Epithelial cell of prostate (primary cell): Measurements from ENCODE around the gene AGMO.

Experiments
- DNase-seq: peaks from one replicate; pipeline ENCODE4 v3.0.0-alpha.2; 2011; ENCODE audit warnings: low read depth, low spot score
- H3K27ac ChIP-seq: fragments of 450-650 bp; 2 replicates; pipeline ENCODE4 v1.5.1; 2017; ENCODE audit warnings: mild to moderate bottlenecking

Gene AGMO

DNA sequence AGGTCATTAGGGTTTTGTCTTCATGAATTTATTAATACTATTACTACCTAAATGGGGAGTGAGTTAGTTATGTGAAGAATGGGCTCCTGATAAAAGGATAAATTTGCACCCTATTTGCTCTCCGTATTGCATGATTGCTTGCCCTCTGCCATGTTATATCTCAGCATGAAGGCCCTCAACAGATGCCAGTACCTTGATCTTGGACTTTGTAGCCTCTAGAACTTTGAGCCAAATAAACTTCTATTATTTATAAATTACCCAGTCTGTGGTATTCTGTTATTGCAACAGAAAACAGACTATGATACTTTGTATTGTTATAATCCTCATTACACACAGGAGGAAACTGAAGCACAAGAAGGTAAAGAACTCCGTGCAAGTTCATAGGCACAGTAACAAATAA is 150.8 kb downstream of the AGMO start:
- DNase-seq, result no peak

DNA sequence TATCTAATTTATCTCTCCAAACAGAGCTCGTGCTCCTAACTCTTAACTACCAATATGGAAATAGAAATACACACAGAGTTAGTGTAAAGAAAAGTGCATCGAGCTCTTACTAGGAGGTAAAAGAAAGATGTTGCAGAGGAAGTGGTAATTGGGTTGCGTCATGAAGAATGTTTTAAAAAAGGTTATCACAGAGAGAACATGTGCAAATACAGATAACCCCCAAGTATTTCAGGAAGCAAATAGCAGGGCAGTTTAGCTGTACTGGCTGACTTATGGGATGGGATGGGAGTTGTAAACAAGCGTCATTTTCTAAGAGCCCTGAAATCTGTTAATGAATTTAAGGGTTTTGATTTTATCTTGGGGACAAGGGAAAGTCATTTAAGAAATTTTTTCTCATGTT is 153.9 kb downstream of the AGMO start:
- no peak for DNase-seq
- H3K27ac ChIP-seq, result no peak overlapping the region

More for the DNA sequence above, 150.8 kb downstream of the AGMO start:
- H3K27ac ChIP-seq, result no peak overlapping the region

DNA sequence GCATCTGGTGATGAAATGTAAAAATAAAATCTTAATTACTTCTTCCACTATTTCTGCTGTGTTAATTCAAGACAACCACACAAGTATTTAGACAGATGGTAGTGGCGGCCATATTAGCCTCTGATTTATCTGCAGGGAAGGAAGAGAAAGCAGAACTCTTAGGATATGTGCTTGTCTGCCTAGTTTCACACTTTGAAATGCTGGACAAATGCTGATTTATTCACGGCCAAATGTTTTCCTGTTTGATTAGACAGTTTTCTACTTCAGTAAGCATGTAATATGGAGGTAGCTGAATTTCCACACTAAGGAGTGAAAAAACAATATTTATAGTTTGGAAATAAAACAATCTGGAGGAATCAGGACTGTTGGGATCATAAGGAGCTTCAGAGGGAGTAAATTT is 158.1 kb downstream of the AGMO start:
- DNase-seq, result no peak

DNA sequence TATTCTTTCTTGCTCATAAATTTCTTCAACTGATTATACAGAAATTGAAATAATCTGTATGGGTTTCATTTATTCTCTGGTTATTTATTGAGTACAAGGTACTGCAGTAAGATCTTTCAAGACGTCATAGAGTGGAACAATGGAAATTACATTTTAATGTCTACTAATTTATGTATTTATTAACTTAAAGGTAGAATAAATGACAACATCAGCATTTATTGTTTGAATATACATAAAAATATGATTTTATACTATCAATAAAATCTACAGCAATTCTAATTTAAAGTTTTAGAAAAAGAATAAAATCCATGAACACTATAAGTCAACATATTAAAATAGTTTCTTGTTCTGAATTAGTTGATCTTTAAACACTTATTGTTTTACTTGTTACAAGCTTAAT is 158.5 kb downstream of the AGMO start:
- no peak for DNase-seq
- no peak overlapping the region for H3K27ac ChIP-seq

More for the DNA sequence above, 158.1 kb downstream of the AGMO start:
- no peak overlapping the region for H3K27ac ChIP-seq

DNA sequence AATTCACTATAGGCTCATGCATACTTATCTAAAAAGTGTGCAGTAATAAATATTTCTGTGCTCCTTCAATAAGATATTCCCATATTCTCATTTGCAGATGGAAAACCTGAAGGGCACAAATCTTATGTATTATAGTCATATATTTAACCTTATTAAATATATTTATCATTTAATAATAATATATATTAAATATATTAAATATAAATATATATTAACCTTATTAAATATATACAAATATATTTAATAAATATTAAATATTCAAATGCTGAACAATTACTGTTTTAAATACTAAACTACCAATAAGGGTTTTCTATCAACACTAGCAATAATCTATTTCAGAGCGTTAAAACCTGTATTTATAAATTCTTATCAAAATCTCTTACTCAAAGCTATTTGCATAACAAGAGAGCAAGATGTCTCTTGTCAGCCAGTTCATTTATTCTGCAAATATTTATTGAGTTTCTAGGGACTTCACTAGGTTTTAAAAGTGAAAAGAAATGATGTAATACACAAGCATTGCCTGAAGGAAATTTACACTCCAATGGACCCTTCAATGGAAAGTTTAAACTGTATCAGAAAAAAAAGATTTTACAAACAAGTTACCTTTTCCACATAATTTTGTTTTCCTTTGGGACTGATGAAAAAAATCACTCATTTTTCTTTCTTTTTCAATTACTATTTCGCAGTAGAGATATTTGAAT is 159.2 kb downstream of the AGMO start:
- no peak overlapping the region for H3K27ac ChIP-seq
- no peak for DNase-seq

DNA sequence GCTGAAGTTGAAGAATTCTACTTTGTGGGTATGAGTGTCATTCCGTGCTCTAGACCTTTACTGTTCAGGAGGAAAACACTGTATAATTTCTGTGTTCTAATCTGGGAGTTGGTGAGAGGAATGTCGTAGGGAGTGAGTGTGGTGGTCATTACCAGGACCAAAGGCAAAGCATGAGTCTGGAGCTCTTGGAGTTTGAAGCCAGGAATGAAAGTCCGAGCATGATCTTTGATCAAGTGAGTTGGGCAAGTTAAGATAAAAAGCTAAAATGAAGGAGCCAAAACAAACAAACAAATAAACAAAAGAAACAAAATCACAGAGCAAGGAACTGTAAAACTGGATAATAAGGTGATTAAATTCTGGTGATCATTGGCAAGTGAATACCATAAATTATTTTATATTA is 161.4 kb downstream of the AGMO start:
- DNase-seq, result no peak
- no peak overlapping the region for H3K27ac ChIP-seq

DNA sequence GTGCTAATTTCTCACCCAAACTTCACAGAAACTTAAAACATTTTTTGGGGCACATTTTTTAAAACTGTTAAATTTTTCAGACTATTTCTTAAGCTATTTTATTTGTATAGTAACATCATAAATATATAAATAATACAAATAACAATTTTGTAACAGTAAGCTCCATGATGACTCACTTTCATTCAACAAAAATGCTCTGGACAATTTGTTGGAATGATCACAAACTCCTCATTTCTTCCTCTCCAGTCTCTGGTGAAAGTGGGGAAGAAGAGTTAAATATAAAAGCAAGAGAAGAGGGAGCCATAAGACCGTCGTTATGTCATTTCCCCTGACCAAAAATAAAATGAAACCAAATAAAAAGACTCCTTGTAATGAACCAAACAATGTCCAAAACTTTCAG is 162.4 kb downstream of the AGMO start:
- H3K27ac ChIP-seq, result no peak overlapping the region
- DNase-seq, result no peak

DNA sequence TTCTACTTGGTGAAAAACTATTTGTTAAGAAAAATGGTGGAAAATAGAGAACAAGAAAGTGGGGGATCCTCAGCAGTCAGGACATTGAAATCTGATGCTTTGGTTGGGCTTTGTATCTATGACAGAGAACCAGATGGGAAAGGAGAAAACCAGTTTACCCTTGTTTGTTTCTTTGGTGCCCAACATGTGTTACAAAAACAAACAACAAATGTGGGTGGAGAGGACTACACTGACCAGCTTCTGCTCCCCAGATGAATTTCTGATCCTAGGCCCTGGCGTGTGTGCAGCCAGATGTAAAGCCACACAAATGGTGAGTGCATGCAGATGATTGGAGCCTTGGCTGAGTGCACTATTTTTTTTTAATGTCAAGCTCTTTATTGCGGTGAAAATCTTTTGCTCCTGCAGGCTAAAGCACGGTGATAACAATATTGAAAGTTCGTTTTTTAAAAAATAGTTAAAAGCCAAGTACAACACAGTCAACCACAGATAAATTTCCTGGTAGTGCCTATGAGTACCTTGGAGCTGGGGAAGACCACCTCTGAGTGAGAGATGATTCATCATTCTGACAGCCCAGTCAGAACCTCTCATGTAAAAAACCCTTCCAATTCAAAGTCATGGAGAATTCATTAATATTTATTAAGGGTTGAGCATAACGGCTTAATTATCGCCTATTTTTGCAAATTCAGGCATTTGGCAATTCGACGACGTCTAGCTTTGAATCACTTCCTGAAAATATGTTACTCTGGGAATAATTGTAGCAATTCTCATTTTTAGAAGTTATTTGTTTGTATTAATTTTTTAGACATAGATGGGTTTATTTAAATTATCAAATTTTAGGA is 163.7 kb downstream of the AGMO start:
- no peak overlapping the region for H3K27ac ChIP-seq
- DNase-seq, result no peak

DNA sequence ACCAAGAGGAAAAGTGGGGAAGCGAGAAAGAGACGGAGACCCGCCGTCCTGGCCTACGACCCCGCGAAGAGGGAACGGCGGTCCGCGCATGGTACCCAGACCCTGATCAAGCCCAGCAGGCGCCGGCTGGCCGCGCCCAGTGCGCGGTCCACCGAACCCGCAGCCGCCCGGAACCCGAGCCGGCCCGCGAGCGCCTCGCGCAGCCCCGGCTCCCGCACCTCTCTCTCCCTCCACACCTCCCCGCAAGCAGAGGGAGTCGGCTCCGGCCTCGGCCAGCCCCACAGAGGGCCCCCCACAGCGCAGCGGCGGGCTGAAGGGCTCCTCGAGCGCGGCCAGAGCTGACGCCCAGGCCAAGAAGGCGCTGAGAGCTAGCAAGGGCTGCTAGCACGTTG is 164.7 kb downstream of the AGMO start:
- H3K27ac ChIP-seq, result no peak overlapping the region
- DNase-seq, result no peak

DNA sequence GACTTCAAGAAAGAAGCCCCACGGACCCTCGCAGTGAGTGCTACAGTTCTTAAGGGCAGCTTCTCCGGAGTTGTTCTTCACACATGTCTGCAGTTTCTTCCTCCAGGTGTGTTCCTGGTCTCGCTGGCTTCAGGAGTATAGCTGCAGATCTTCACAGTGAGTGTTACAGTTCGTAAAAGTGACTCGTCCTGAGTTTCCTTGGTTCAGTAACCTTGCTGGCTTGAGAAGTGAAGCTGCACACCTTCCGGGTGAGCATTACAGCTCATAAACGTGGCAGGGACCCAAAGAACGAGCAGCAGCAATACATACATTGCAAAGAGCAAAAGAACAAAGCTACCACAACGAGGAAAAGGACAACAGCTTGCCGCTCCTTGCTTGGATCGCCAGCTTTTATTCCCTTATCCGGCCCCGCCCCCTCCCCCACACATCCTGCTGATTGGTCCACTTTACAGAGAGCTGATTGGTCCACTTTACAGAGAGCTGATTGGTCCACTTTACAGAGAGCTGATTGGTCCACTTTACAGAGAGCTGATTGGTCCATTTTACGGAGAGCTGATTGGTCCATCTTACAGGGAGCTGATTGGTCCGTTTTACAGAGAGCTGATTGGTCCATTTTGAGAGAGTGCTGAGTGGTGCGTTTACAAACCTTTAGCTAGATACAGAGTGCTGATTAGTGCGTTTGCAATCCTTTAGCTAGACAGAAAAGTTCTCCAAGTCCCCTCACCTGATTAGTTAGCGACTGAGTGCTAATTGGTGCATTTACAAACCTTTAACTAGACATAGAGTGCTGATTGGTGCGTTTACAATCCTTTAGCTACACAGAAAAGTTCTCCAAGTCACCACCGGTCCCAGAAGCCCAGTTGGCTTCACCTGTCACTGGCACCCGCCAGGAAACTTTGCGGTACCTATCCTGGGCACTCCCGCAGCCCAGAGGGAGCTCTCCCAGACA is 165.3 kb downstream of the AGMO start:
- DNase-seq, result no peak
- H3K27ac ChIP-seq, result no peak overlapping the region

DNA sequence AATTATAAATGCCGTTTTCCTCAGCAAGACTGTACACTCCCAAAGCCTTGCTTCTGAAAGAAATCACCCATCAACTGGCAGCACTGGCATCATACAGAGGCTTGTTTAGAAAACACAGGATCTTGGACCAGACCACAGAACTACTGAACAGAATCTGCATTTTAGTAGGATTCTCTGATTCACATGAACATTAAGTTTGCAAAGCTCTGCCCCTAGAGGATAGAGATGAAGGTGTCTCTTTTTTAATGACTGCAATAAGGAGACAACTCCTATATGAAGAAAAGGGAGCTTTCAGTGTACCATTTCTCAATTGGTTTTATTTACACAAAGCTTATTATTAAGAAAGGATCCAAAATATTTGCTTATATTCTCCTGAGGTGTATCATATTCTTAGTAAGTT is 172.7 kb downstream of the AGMO start:
- no peak for DNase-seq
- H3K27ac ChIP-seq, result no peak overlapping the region

DNA sequence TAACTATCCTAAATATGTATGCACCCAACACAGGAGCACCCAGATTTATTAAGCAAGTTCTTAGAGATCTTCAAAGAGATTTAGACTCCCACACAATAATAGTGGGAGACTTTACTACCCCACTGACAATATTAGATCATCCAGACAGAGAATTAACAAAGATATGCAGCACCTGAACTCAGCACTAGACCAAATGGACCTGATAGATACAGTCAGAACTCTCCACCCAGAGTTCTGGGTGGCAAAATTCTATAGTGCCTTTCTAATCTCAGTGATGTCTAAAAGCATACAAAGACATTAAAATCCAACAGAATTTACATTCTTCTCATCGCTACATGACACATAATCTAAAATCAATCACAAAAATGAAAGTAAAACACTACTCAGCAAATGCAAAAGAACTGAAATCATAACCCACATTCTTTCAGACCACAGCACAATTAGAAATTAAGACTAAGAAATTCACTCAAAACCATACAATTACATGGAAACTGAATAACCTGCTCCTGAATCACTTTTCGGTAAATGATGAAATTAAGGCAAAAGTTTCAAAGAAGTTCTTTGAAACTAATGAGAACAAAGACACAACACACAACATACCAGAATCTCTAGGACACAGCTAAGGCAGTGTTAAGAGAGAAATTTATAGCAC is 183.2 kb downstream of the AGMO start:
- H3K27ac ChIP-seq, result no peak overlapping the region
- DNase-seq, result no peak

DNA sequence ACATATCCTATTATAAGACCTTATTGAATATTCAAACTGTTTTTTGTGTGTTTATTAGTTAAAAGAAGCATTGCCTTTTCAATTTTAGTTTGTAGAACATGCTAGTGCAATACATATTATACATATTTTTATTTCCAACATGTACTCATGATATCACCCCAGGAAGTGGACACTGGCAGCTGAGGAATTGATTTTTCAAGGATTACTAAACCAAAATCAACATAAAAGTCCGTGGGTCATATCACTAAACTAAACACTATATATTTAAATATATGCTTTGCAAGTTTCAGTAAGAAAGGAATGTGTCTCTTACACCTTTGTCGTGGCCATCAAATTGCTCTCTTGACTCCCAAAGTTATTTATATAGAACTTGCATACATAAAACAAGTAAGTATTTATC is 185.2 kb downstream of the AGMO start:
- DNase-seq, result no peak
- H3K27ac ChIP-seq, result no peak overlapping the region

DNA sequence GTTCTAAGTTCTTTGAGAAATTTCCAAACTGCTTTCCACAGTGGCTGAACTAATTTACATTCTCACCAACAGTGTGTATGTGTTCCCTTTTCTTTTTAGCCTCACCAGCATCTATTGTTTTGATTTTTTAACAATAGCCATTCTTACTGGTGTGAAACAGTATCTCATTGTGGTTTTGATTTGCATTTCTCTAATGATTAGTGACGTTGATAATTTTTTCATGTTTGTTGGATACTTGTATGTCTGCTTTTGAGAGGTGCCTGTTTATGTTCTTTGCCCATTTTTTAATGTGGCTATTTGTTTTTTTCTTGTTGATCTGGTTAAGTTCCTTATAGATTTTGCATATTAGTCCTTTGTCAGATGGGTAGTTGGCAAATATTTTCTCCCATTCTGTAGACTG is 191.4 kb downstream of the AGMO start:
- no peak for DNase-seq
- H3K27ac ChIP-seq, result no peak overlapping the region

DNA sequence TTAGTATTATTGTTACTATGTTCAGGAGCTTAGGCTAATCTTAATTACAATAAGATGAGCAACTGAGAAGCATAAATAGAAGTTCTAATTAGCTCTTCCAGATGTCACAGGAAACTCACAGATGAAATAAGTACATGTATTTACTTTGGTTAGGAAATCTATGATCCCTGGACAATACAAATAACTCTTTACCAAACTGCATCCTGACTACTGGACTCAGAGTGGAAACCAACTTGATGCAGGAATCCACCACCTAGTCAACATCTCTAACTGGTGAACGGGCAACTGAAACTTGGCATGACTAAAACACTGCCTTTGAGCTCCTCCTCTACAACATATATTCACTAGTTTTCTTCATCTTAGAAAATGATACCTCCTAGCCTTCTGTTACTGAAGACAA is 193.2 kb downstream of the AGMO start:
- H3K27ac ChIP-seq, result no peak overlapping the region
- no peak for DNase-seq

DNA sequence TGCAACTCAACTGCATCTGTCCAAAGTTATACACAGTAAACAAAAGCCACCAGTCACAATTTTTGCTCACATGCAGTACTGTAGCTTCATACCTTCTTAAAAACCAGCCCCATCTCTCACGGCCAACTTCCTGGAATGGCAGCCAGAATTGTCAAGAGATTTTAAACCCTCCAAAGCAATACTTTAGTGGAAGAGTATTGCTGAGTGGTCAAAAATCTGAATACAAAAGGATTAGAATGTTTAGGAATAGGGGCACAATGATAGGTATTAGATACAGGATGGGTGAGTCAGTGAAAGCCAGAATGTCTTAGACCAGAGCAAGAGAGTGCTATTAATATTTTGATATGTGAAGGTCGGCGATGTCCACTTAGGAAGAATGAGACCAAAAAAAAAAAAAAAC is 193.9 kb downstream of the AGMO start:
- H3K27ac ChIP-seq, result no peak overlapping the region
- no peak for DNase-seq

DNA sequence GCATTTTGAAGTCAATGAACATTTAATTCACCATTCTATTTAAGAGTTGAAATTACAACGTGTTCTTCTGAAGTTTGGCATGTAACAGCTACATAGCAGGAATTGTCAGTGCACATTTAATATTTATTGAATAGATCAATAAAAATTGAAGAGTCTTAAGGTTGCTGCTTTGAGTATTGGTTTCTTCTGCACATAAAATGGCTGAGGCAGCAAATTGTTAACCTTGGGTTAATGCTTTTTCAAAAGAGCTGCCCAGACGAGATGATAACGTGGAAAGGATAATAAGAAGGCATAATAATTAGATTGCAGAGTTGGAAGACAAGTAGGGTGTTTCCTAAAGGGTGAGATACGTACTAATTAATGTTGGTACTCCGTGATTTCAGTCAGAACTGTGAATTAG is 203.7 kb downstream of the AGMO start:
- DNase-seq, result no peak
- no peak overlapping the region for H3K27ac ChIP-seq

DNA sequence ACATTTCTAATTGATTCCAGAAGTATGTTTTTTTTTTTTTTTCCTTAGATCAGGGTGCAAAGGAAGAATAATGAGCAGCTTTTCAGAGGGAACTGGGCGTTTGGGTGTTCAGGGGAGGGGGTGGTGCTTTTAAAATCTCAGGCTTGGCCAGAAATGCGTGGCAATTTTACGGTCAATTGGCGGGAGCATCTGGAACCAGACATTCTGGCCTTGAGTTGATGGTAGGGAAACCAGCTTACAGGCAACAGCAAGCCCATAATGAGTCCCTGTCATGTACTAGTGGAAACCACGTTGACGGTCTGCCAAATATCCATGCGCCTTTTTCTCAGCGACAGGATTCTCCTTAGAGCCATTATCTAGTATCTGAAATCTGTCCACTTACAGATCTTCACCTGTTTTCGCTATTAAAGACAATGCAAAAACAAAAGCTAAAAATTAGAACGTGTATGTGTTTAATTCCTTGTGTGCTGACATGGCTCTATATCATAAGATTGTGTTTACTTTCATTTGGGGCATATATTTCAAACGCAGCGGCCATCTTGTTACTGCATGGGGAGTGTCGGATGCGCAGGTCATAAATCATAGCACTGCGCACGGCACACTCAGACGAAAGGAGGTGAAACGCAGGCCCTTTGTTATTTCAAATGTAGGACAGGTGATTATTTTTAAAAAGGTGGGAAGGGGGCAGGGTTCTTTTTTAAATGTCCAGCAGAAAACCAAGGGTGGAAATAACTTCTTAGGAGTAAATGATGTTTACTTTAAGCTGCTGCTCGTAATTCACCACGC is 209.2 kb downstream of the AGMO start:
- no peak overlapping the region for H3K27ac ChIP-seq
- no peak for DNase-seq

DNA sequence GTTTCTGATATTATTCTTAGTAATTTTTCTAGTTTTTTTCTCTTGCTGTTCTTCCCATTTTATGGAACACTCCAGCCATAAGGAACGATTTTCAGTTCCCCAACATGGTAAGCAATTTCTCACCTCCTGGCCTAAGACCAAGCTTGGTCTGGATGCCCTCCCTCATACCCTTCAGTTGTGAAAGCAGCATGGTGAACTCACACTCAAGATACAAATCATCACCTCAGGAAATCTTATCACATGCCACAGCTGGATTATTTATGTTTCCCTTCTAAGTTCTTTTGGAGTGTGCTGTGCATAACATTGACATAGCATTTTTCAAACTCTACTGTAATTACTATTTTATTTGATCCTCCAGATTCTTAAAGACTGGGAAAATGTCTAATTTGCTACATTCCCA is 216.6 kb downstream of the AGMO start:
- DNase-seq, result no peak
- H3K27ac ChIP-seq, result no peak overlapping the region

DNA sequence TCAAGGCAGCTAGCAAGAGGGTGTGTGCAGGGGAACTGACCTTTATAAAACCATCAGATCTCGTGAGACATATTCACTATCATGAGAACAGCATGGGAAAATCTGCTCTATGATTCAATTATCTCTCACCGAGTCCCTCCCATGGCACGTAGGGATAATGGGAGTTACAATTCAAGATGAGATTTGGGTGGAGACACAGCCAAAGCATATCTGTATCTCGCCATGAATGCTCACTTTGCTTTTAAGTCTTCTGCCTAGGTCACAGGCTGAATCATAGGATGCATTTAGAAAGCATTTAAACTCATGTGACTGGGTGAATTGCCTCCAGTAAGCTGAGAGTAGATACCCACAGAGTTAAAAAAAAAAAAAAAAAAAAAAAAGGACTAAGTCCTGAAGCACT is 220.0 kb downstream of the AGMO start:
- DNase-seq, result no peak
- no peak overlapping the region for H3K27ac ChIP-seq
